Cardiac muscle cell (in vitro differentiated cells and primary cell): ENCODE data around the gene DRP2. TPM values are rescaled to one million over a fixed set of nuclear protein-coding genes. Genes with fewer than 3 reads are reported as not detected.

ENCODE experiments used
- DNase-seq, 2 donors: peaks; one replicate each; pipeline versions ENCODE4 v3.0.0 to v3.0.0-alpha.2; 2010 to 2017; ENCODE audit warnings: low read depth in 1 of 2, low spot score in 1 of 2
- H3K27ac ChIP-seq: fragments of 200-600 bp; sonication (generic); 2 replicates; pipeline ENCODE4 v1.5.1; 2016
- H3K27me3 ChIP-seq: fragments of 200-600 bp; sonication (generic); 2 replicates; pipeline ENCODE4 v1.6.0; 2016; ENCODE audit warnings: control low read depth
- H3K36me3 ChIP-seq: fragments of 200-600 bp; sonication (generic); 2 replicates; pipeline ENCODE4 v1.5.1; 2016; ENCODE audit warnings: control low read depth
- H3K4me1 ChIP-seq: fragments of 200-600 bp; sonication (generic); 2 replicates; pipeline ENCODE4 v1.8.1; 2017; ENCODE audit warnings: low read depth, mild to moderate bottlenecking, mixed run types
- H3K4me3 ChIP-seq: fragments of 200-600 bp; sonication (generic); 2 replicates; pipeline ENCODE4 v1.5.1; 2016; ENCODE audit warnings: mild to moderate bottlenecking
- H3K9me3 ChIP-seq: fragments of 200-600 bp; sonication (generic); 2 replicates; pipeline ENCODE4 v1.5.1; 2017; ENCODE audit warnings: low read depth, mild to moderate bottlenecking, control low read depth
- polyA plus RNA-seq: library from polyadenylated mRNA; unstranded; fragments of >200 nt; fragmentation: Nextera tagmentation; extraction: Ambion mirVana; gene quantifications from 2 replicates; pipeline ENCODE4 v1.2.1, GENCODE V29; 2016
- total RNA-seq: library from RNA; depleted of rRNA; stranded (reverse); fragments of >200 nt; gene quantifications from 2 replicates; pipeline ENCODE4 v1.2.3, GENCODE V29; 2016
- TF ChIP-seq, protein P1 (sequence below): IDR thresholded peaks from 2 replicates; pipeline ENCODE4 v1.5.1; 2012; ENCODE audit warnings: low read depth, mild to moderate bottlenecking, low read length

Gene DRP2
- total and polyA plus RNA-seq, 2 experiments from 2014 or later: 0.20 to 1.3 TPM

DNA sequence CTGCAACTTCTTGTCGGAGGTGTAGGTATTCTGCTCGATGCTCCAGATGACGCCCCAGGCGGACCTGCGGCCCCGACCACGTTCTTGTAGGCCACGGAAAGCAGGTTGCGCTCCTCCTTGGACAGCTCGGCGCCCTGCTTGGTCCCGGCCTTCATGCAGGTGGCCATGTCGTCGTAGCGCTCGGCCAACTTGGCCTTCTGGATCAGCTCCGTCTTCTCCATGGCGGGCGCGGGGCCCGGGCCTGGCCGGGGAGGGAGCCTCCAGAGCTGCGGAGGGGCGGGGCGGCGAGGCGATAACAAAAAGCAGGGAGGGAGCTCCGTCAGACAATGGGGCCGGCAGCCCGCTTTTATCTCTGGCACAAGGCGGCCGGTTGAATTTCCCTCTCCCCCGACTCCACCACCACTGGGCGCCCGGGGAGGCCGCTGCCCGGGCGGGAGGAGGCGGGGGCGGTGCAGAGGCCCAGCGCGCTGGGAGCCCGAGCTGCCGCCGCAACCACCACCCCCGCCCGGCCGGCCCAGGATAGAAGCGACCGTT is 28.3 kb upstream of the DRP2 start:
- H3K36me3 ChIP-seq: no peaks in the 10 kb centered on the region
- TF ChIP-seq, protein P1, sequence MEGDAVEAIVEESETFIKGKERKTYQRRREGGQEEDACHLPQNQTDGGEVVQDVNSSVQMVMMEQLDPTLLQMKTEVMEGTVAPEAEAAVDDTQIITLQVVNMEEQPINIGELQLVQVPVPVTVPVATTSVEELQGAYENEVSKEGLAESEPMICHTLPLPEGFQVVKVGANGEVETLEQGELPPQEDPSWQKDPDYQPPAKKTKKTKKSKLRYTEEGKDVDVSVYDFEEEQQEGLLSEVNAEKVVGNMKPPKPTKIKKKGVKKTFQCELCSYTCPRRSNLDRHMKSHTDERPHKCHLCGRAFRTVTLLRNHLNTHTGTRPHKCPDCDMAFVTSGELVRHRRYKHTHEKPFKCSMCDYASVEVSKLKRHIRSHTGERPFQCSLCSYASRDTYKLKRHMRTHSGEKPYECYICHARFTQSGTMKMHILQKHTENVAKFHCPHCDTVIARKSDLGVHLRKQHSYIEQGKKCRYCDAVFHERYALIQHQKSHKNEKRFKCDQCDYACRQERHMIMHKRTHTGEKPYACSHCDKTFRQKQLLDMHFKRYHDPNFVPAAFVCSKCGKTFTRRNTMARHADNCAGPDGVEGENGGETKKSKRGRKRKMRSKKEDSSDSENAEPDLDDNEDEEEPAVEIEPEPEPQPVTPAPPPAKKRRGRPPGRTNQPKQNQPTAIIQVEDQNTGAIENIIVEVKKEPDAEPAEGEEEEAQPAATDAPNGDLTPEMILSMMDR: no peak
- peak; percentile 38 to 52 for DNase-seq
- H3K27ac ChIP-seq: no peak overlapping the region
- H3K27me3 ChIP-seq: no peaks in the 10 kb centered on the region
- H3K4me3 ChIP-seq: no peak overlapping the region
- no peaks in the 10 kb centered on the region for H3K9me3 ChIP-seq
- no peaks in the 10 kb centered on the region for H3K4me1 ChIP-seq

DNA sequence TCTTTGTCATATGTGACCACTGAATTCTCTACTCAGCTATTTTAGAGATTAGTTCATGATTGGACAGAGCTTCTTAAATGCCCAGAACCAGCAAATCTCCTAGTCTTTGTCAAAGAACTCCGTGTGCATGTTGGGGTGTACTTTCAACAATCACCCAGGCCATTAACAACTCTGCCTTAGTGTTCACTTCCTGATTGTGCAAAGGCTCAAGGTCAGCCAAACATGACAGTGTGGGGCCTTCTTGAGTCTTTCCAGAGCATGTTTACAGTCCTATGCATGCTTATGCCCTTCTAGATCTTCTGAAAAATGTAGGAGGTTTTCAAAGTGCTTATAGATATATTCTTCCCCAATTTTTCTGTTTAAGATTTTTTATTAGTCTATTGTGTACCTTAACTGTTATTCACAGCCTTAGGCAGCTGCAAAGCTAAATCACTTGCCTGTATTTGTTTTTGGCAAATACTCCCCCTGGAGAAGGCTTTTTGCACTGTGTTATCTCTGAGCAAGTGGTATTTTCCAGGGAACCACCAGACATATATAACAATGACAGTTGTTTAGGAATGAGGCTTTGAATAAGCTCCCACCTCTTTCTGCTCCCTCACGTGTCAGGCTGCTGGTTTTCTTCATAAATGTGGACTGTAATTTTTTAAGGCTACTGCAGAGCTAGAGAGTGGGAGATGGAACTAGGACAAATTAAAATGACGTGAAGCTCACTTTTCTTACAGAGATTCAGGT is 24.0 kb upstream of the DRP2 start:
- Histone ChIP-seq H3K4me1 (no peaks in the 10 kb centered on the region), H3K27me3 (no peaks in the 10 kb centered on the region), H3K27ac (no peak overlapping the region), H3K4me3 (no peak overlapping the region), H3K9me3 (no peaks in the 10 kb centered on the region), H3K36me3 (no peaks in the 10 kb centered on the region)
- TF ChIP-seq, protein P1: no peak
- DNase-seq: no peak

DNA sequence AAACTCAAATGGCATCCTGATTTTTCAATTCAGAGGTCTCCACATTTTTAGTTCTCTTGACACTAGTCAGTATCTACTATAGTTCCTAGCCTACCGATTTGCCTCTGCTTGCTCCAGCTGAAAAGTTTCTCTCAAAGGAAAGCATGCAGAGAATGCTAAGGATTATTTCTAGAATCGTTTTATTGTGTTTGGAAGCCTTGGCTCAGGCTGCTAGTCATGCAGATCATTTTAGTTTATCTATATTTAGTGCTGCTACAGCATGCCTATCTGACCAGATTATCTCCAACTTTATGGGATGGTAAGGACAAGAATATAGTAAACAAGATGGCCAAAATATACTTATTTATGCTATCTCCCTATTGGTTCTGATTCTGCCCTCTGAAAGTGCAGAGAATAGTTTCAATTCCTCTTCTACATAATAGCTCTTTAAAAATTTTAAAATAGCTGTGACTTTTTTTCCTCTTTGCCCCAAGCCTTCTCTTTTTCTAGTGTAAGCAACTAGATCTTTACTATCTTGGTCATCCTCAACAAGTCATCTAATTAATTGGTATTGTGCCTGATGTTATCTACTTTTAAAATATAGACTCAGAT is 15.7 kb upstream of the DRP2 start:
- Histone ChIP-seq H3K27ac (no peak overlapping the region), H3K27me3 (no peaks in the 10 kb centered on the region), H3K4me1 (peaks cover 4% of the 10 kb centered on the region), H3K36me3 (no peaks in the 10 kb centered on the region), H3K9me3 (no peaks in the 10 kb centered on the region), H3K4me3 (no peak overlapping the region)
- no peak for DNase-seq
- TF ChIP-seq, protein P1: no peak

DNA sequence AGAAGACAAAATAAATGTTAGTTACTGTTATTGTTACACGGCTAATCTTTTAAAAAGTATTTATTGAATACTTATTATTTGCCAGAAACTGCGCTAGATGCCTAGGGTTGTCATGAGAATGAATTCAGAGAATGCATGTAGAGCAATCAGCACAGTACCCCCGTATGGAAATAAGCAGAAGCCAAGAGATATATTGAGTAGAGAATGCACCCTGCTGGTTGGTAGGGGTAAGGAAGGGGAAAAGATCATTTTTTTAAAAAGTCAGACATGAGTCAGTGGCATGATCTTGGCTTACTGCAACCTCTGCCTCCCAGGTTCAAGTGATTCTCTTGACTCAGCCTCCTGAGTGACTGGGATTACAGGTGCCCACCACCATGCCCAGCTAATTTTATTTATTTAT is 13.1 kb upstream of the DRP2 start:
- no peak overlapping the region for H3K4me3 ChIP-seq
- H3K9me3 ChIP-seq: no peaks in the 10 kb centered on the region
- peaks cover 4% of the 10 kb centered on the region for H3K4me1 ChIP-seq
- H3K27me3 ChIP-seq: no peaks in the 10 kb centered on the region
- no peak overlapping the region for H3K27ac ChIP-seq
- H3K36me3 ChIP-seq: no peaks in the 10 kb centered on the region
- DNase-seq: peak; percentile 27 to 59
- TF ChIP-seq, protein P1: peak; percentile 40

DNA sequence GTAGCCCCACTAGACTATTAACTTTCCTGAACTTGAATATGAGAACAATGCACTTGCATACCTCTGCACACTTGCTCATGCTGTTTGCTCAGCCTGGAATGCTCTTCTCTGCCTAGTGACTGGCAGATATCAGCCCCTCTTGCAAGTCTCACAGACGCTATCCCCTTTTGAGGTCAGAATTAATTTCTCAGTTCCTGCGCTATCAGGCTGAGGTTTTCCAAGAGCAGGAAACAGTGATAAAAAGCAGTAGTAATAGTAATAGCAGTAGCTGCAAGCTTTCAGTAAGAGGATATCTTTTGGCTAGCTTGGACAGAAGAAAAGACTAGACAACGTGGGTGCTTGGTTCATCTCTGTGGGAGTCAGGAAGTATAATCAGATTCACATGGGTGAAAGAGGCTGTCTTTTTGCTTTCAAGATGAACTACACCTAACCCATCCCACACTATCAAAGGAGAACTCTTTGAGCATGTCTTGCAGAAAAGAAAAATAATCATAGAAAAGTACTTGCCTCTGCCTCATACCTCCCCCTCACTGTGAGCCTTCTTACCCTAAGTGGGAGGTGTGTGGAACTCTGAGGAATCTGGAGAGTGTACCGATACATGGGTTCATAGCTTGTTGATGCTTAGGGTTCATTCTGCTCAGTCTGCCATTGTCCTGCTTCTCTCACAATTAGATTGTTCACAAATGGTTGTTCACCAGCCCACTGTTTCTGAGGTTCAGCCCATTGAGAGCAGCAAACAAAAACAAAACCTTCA is 11.3 kb upstream of the DRP2 start:
- Histone ChIP-seq H3K27ac (no peak overlapping the region), H3K36me3 (no peaks in the 10 kb centered on the region), H3K9me3 (no peaks in the 10 kb centered on the region), H3K4me1 (peaks cover 3% of the 10 kb centered on the region), H3K27me3 (no peaks in the 10 kb centered on the region), H3K4me3 (no peak overlapping the region)
- TF ChIP-seq, protein P1: no peak
- peak in 1 of 2 donors; percentile 53 for DNase-seq
